ENCODE measurements around the gene APOBEC3B. TPM values are rescaled to one million over a fixed set of nuclear protein-coding genes. Genes with fewer than 3 reads are reported as not detected.
"Not testable (repeated sequence)": the region's sequence is repeated elsewhere in the genome, so short reads cannot be mapped to it uniquely, and the experiment has no call there.

The APOBEC3B gene
- total RNA-seq, 1 donor from 2014 or later: 12.3 TPM

DNA sequence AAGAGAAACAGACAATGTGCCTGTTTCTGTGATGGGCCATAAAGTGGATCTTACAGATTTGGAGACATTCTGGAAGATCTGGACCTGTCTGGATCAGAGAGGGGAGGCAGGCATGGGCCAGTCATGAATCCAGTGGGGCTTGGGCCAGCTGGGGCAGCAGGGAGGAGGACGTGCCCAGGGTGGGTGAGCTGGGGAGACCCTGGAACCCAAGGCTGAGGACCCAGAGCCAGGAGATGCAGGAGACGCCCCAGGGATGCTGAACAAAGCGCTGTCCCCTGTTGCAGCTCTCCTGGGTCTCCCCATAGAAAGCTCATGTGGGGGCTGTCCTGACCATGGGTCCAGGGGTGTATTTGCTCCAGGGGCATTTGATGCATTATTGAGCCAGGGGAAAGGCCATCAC is 26.2 kb upstream of the APOBEC3B start:
- no peak for TF ChIP-seq CTCF (conservative IDR thresholded peaks at IDR 0.05)
- Mint-ChIP-seq H3K27ac (ENCODE audit: unreplicated experiment) (no peak overlapping the region), H3K36me3 (ENCODE audit: low read depth) (no peaks in the 10 kb centered on the region)

GRCh38 chr22:38956551-38956950 is 25.6 kb upstream of the APOBEC3B start:
- Mint-ChIP-seq H3K4me1 (no peaks in the 10 kb centered on the region), H3K4me3 (no peak overlapping the region), H3K9me3 (no peaks in the 10 kb centered on the region), H3K27ac (ENCODE audit: unreplicated experiment) (no peak overlapping the region), H3K27me3 (ENCODE audit: low read depth) (peaks cover 2% of the 10 kb centered on the region), H3K36me3 (ENCODE audit: low read depth) (no peaks in the 10 kb centered on the region)
- no peak for TF ChIP-seq CTCF (conservative IDR thresholded peaks at IDR 0.05)
- DNase-seq (ENCODE audit: low read depth, low spot score): no peak

More for the DNA sequence above, 26.2 kb upstream of the APOBEC3B start:
- DNase-seq (ENCODE audit: low read depth, low spot score): no peak
- no peaks in the 10 kb centered on the region for H3K4me1 Mint-ChIP-seq
- no peak overlapping the region for H3K4me3 Mint-ChIP-seq
- H3K27me3 Mint-ChIP-seq (ENCODE audit: low read depth): peaks cover 2% of the 10 kb centered on the region
- H3K9me3 Mint-ChIP-seq: no peaks in the 10 kb centered on the region

GRCh38 chr22:38957046-38957770 is 24.9 kb upstream of the APOBEC3B start, which contains the start of gene APOBEC3A:
Gene APOBEC3A (plus strand): TSS chr22:38957609. CDS start chr22:38957692, 83 bp downstream.
- Mint-ChIP-seq H3K36me3 (ENCODE audit: low read depth) (no peaks in the 10 kb centered on the region), H3K9me3 (no peaks in the 10 kb centered on the region), H3K27ac (ENCODE audit: unreplicated experiment) (no peak within 1 kb of the TSS), H3K4me3 (no peak within 1 kb of the TSS), H3K4me1 (no peaks in the 10 kb centered on the region), H3K27me3 (ENCODE audit: low read depth) (peaks cover 2% of the 10 kb centered on the region)
- no peak for TF ChIP-seq CTCF (conservative IDR thresholded peaks at IDR 0.05)
- no peak for DNase-seq (ENCODE audit: low read depth, low spot score)

DNA sequence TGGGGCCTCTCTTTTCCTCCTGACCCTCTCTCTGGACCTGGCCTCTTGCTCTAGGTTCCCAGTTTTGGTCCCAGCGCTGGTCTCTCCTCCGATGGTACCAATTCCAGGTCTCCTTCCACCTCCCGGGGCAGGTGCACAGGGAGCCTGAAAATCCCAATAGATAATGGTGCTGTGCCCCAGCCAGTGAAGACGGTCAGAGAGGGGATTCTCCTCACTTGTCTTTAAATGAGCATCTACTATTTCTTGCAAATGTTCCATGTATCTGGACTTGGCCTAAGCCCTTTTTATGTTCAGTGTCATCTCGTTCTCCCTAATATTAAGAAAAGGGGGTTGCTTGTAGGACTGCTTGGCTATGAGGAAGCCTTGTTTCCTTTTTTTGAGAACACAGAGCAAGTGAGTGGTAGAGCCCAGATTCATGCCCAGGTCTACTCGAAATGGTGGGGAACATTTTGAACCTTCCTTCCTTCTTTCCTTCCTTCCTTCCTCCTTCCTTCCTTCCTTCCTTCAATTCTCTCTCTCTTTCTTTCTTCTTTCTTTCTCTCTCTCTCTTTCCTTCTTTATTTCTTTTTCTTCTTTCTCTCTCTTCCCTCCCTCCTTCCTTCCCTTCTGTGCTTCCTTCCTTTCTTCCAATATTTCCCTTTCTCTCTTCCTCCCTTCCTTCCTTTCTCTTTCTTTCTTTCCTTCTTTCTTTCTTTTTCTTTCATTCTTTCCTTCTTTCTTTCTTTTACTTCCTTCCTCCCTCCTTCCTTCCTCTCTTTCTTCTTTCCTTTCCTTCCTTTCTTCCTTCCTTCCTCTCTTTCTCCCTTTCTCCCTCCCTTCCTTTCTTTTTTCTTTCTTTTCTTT is 24.1 kb upstream of the APOBEC3B start:
- no peaks in the 10 kb centered on the region for H3K4me1 Mint-ChIP-seq
- no peak for TF ChIP-seq CTCF (conservative IDR thresholded peaks at IDR 0.05)

DNA sequence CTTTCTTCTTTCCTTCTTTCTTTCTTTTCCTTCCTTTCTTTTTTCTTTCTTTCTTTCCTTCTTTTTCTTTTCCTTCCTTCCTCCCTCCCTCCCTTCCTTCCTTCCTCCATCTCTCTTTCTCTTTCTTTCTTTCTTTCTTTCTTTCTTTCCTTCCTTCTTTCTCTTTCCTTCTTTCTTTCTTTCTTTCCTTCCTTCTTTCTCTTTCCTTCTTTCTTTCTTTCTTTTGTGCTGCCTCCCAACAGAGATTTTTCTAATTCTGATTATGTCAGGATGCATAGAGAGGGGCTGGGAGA is 23.6 kb upstream of the APOBEC3B start:
- H3K4me1 Mint-ChIP-seq; H3K36me3 Mint-ChIP-seq (ENCODE audit: low read depth); DNase-seq (ENCODE audit: low read depth, low spot score); H3K27ac Mint-ChIP-seq (ENCODE audit: unreplicated experiment); H3K9me3 Mint-ChIP-seq; H3K27me3 Mint-ChIP-seq (ENCODE audit: low read depth); H3K4me3 Mint-ChIP-seq: not testable (repeated sequence)

More for the DNA sequence above, 24.1 kb upstream of the APOBEC3B start:
- DNase-seq (ENCODE audit: low read depth, low spot score): no peak
- H3K9me3 Mint-ChIP-seq: no peaks in the 10 kb centered on the region
- peaks cover 2% of the 10 kb centered on the region for H3K27me3 Mint-ChIP-seq (ENCODE audit: low read depth)
- H3K4me3 Mint-ChIP-seq: no peak overlapping the region
- no peak overlapping the region for H3K27ac Mint-ChIP-seq (ENCODE audit: unreplicated experiment)
- H3K36me3 Mint-ChIP-seq (ENCODE audit: low read depth): no peaks in the 10 kb centered on the region

DNA sequence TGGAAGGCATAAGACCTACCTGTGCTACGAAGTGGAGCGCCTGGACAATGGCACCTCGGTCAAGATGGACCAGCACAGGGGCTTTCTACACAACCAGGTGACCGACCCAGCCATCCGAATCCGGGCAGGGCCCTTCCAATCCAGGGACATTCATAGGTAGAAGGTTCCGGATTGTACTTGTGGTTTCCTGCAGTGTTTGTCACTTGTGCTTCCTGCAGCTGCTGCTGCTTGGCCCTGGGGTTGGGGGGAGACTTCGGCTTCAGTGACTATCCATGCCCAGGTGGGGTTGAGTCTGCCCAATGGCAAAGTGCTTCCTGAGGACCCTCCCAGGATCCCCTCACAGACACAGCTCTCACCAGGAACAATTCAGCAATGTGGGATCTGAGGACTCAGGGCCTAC is 22.6 kb upstream of the APOBEC3B start:
- Mint-ChIP-seq H3K27me3 (ENCODE audit: low read depth) (peaks cover 2% of the 10 kb centered on the region), H3K27ac (ENCODE audit: unreplicated experiment) (no peak overlapping the region), H3K36me3 (ENCODE audit: low read depth) (no peaks in the 10 kb centered on the region), H3K4me3 (no peak overlapping the region), H3K4me1 (no peaks in the 10 kb centered on the region), H3K9me3 (no peaks in the 10 kb centered on the region)
- no peak for DNase-seq (ENCODE audit: low read depth, low spot score)
- no peak for TF ChIP-seq CTCF (conservative IDR thresholded peaks at IDR 0.05)

- H3K36me3 Mint-ChIP-seq (ENCODE audit: low read depth); H3K4me3 Mint-ChIP-seq; H3K27me3 Mint-ChIP-seq (ENCODE audit: low read depth); DNase-seq (ENCODE audit: low read depth, low spot score); H3K27ac Mint-ChIP-seq (ENCODE audit: unreplicated experiment); H3K4me1 Mint-ChIP-seq; H3K9me3 Mint-ChIP-seq: not testable (repeated sequence)
These were observed 21.5 kb upstream of the APOBEC3B start for GRCh38 chr22:38960673-38961072.

DNA sequence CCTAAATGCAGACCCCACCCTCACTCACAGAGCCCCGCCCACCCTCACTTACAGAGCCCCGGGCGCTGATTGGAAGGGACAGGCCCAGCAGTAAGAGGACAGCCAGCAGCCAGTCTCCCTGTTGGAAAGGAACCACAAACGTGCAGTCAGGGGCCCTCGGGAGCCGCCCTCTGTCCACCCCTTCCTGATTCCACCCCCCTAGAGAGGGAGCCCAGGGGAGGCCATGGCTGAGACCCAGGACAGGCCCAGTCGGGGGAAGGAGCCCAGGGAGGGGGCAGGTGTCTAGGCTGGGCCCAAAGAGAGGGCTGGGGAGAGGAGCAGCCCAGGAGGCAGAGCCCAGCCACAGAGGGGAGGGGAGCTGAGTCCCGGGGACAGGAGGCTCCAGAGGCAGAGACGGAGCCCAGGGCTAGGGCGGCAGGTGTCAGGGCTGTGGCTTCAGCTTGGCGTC is 18.8 kb upstream of the APOBEC3B start:
- not testable (repeated sequence) for H3K4me3 Mint-ChIP-seq; H3K9me3 Mint-ChIP-seq; H3K4me1 Mint-ChIP-seq; H3K27me3 Mint-ChIP-seq (ENCODE audit: low read depth); DNase-seq (ENCODE audit: low read depth, low spot score); H3K36me3 Mint-ChIP-seq (ENCODE audit: low read depth); H3K27ac Mint-ChIP-seq (ENCODE audit: unreplicated experiment)
